HG03175 (cell line): ENCODE data around the gene DOC2A.
"Not testable (repeated sequence)": the region's sequence is repeated elsewhere in the genome, so short reads cannot be mapped to it uniquely, and the experiment has no call there.

Experiments used
- ATAC-seq: cut with Tn5 transposase; IDR thresholded peaks from one replicate; pipeline ENCODE4 v1.9.1; 2021; ENCODE audit warnings: mild to moderate bottlenecking, moderate library complexity; ENCODE audit not compliant: unreplicated experiment

DOC2A gene

DNA sequence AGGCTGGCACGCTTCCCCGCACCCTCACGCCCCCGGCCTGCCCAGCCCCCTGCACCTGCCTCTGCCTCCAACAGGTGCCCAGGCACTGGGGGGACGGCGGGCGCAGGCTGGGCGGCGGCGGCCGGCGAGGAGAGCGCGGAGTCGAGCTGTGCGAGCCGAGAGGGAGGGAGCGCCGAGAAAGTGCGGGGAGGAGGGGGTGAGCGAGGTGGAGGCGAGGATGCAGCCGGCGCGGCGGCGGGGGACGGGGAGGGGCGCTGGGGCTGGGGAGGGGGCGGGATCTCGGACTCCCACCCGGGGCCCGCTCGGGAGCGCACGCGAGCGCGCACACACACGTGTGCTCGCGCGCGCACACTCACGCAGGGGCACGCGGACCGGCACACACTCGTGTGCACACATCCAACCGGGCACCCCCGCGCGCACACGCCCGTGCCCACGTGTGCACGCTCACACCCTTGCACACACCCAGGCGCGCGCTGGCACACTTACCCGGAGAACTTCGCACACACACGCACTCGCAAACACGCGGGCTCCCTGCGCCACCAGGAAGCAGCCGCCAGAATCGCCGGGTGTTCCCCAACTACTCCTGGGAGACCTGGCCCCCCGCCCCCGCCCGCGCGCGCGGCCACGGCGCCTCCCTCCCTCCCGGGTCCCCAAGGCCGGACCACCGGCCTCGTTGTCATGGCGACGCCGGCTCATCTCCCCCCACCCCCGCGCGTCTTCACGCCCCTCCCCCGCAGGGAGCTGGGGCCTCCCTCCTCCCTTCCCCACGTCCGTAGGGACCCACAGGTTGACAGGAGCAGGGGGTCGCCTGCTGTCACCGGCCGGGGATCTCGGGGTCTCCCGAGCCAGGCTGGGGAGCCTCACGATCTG lies at the start of gene DOC2A:
Gene DOC2A, minus strand, starts transcription at position 184 of the 870 bp plus-strand sequence. CDS start 805 bp downstream, outside the sequence.
- no peak for ATAC-seq

DNA sequence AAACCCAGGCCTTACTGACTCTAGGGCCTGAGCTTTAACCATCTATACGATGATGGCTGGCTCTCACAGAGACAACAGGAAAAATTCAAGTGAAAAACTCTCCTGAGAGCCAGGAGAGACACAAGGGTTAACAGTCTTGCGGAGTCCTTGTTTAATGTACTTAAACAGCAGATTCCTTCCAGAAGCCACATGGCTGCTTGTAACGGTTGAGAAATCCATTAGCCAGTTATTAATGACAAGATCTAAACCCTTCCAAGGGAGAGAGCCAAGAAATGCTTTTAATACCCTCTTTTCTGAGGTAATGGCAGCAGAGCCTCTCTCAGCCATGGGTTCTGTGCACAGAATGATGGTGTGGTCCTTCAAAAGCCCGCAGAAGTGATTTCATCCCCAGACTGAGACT lies 49.5 kb upstream of the DOC2A start:
- ATAC-seq, result no peak

GRCh38 chr16:30054959-30055553 lies 44.2 kb upstream of the DOC2A start:
- ATAC-seq, result no peak

- ATAC-seq, result no peak
Measured at GRCh38 chr16:30054451-30054850, 43.6 kb upstream of the DOC2A start.

- ATAC-seq, result no peak
Measured at GRCh38 chr16:30053376-30054015, 42.7 kb upstream of the DOC2A start.

- ATAC-seq, result peak; percentile 74
Measured at GRCh38 chr16:30052671-30053372, 42.0 kb upstream of the DOC2A start.

GRCh38 chr16:30051518-30051917 lies 40.7 kb upstream of the DOC2A start:
- no peak for ATAC-seq

DNA sequence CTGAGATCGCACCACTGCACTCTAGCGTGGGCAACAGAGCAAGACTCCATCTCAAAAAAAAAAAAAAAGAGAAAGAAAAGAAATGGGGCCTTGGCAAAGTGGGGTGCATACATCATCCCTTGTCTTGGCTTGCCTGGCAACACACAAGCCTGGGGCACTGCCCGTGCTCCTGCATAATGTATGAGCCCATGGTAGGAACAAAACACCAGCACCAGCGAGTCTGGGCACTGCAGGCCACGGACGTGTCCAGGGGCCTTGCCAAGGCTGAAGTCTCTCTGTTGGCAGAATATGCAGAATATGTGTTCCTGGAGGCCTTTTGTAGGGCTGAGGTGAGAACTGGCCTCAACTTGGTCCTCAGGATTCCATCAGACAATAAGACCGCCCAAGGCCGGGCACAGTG lies 39.0 kb upstream of the DOC2A start:
- no peak for ATAC-seq

DNA sequence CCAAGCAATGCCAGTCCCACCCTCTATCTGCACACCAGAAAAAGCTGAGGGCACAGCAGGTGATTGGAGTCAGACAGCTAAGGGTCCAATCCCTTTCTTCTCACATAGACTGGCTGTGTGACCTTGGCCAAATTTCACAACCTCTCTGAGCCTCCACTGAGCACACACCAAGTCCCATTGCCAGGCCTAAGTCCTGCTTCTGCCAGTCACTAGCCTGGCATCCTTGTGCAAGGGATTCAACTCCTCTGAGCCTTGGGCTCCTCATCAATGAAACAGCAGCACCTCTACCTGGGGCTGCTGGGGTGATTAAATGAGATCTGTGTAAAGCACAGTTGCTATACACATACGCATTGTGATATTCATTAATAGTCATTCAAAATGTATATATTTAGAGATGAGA lies 35.8 kb upstream of the DOC2A start:
- ATAC-seq, result no peak

- no peak for ATAC-seq
Measured at GRCh38 chr16:30046178-30046577, 35.4 kb upstream of the DOC2A start.

GRCh38 chr16:30041841-30042240 lies 31.0 kb upstream of the DOC2A start:
- no peak for ATAC-seq

DNA sequence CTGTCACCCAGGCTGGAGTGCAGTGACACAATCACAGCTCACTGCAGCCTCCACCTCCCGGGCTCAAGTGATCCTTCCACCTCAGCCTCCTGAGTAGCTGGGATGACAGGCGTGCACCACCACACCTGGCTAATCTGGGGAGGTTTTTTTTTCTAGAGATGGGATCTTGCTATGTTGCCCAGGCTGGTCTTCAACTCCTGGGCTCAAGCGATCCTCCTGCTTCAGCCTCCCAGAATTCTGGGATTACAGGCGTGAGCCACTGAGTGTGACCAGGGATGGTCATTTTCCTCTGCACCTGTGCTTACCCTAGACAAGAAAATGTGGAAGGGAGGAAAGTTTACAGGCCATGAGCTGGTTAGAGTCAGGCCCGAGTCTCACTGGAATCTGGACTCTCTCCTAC lies 29.9 kb upstream of the DOC2A start:
- not testable (repeated sequence) for ATAC-seq

DNA sequence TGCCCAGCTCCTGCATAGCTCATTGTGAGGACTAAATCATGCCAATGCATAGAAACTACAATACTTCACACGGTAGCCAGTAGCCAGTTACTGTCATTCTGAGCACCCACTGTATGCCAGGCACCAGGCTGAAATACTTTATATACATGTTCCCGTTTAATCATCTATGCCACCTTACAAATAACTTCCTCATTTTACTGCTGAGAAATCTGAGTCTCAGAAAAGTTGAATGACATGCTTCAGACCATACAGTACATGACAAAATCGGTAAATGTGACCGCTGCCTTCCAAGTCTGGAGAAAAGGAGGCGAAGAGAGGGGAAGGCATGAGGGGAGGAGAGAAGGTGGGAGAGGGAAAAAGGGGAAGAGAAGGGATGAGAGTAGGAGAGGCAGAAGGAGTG lies 29.4 kb upstream of the DOC2A start:
- ATAC-seq, result no peak

- no peak for ATAC-seq
Measured at GRCh38 chr16:30033270-30033669, 22.4 kb upstream of the DOC2A start.

GRCh38 chr16:30032083-30032819 lies 21.4 kb upstream of the DOC2A start:
- ATAC-seq, result no peak

GRCh38 chr16:30031477-30031918 lies 20.7 kb upstream of the DOC2A start:
- no peak for ATAC-seq

DNA sequence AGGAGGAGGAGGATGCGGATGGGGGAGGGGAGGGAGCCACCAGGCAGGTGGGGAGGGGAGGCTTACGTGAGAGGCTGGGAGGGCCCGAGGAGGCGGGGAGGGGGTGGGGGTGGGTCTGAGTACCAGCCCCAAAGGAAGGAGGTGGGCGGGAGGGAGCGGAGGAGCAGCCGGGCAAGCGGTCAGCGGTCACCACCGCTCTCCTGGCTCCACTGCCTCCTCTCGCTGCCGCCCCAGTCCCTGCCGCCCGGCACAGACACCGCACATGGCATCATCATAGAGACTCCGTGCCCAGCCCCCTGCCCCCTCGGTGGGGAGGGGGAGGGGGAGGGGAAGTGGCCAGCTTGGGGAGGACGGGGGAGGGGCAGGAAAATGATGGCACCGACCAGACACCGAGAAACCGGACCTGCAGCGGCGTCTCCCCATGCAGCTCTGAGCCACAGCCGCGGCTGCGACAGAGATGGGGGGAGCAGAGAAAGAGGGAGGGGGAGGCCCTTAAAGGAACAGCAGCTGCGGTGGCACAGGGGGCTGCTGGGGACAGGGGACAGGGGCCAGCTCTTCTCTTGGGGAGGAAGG lies 20.1 kb upstream of the DOC2A start, which contains the start of gene TLCD3B:
Gene TLCD3B, minus strand, starts transcription at position 431 of the 573 bp plus-strand sequence. CDS start 744 bp downstream, outside the sequence.
- no peak for ATAC-seq

DNA sequence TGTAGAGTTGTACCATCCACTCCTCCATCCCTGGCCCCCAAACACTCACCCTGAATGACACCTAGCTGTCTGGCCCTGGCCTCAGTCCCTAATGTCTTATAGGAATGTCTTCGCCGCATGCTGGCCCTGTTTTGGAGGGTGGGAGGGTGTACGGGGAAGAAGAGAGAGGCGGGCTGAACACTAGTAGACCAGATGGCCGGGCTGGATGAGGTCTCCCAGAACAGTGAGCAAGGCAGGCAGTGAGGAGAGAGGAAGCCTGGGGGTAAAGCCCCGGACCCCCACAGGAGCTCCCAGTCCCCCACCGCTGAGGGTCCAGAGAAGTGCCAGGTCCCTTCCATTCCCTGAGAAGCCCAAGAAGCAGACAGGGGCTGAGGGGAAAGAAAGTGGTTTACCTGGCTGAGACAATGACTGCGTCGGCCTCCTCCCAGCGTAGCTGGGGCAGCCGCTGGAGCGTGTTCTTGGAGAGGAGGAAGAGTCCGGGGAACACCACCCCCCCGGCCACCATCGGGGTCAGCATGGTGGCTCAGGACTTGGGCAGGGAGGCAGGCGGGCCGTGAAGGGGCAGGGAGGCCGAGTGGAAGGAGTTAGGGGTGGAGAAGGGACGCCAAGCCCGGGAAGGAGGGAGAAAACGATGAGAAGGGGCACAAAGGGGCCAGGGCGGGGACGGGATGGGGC lies 19.3 kb upstream of the DOC2A start:
- no peak for ATAC-seq

DNA sequence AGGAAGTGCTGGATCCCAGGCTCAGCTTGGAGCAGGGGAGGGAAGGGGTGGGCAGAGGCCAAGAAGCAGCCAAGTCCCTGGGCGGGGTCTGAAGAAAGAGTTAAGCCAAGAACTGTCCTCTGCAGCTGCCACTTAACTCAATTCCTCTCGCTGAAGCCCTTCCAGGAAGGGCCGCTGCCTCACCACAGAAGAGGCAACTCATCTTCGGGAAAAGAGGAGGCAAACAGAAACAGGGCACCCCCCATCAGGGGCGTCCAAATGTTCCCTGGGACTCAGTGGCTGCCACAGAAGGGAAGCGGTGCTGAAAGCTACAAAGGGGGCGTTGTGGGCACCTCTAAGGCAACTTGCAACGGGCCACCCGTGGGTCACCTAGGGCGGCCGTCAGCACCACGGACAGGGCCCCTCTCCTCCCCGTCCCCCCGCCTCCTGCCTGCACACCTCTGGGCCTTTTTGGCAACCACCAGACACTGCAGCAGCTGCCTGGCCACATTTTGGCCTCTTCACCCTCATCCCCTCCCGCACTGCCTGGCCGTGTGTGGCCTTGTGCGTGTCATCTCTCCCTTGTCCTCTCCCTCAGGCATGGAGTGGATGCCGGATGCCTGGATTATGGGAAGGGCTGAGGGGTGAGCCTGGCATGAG lies 17.7 kb upstream of the DOC2A start:
- ATAC-seq, result no peak
